ENCODE data around the gene FGF18. TPM values are rescaled to one million over a fixed set of nuclear protein-coding genes. Genes with fewer than 3 reads are reported as not detected.

FGF18 gene
- total RNA-seq, 1 experiment from 2014 or later, result 0.94 TPM

DNA sequence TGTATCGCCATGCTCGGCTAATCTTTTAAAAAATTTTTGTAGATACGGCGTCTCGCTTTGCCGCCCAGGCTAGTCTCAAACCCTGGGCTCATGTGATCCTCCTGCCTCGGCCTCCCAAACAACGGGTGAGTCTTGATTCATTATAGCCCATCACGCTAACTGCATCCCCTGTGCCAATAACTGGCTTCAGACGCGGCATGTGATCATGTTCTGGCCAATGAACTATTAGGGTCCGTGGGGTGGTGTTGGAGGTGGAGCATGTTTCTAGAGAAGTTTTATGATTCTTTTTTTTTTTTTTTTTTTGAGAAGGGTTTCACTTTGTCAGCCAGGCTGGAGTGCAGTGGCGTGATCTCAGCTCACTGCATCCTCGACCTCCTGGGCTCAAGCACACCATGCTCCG, 51.0 kb downstream of the FGF18 start:
- Histone ChIP-seq H3K79me1 (ENCODE audit: insufficient read depth, low read depth, low read length, poor library complexity, severe bottlenecking) (no peaks in the 10 kb centered on the region), H2BK15ac (ENCODE audit: low read depth, low read length) (no peak overlapping the region), H3K23ac (ENCODE audit: insufficient read length, low read depth, low read length) (no peak overlapping the region), H3K56ac (ENCODE audit: insufficient read length, low read depth, low read length) (no peak overlapping the region), H2BK12ac (ENCODE audit: insufficient read length, low read depth, low read length) (no peak overlapping the region), H2BK20ac (ENCODE audit: low read depth, low read length, poor library complexity, severe bottlenecking) (no peak overlapping the region), H2BK120ac (ENCODE audit: low read depth, low read length, poor library complexity, severe bottlenecking) (no peak overlapping the region), H3K79me2 (ENCODE audit: insufficient read depth, low read length) (no peaks in the 10 kb centered on the region), H3K4me1 (ENCODE audit: insufficient read depth, low read length) (no peaks in the 10 kb centered on the region), H3K9me3 (ENCODE audit: control insufficient read depth, low read depth, low read length) (no peaks in the 10 kb centered on the region), H2BK5ac (ENCODE audit: insufficient read length, low read length) (no peak overlapping the region), H3K4me2 (ENCODE audit: insufficient read depth, insufficient read length, low read length) (no peak overlapping the region), H4K8ac (replicated peaks; ENCODE audit: insufficient read length, low read depth, low read length) (no peak overlapping the region), H4K5ac (ENCODE audit: insufficient read length, low read depth, low read length) (no peak overlapping the region), H2AFZ (ENCODE audit: low read length) (no peak overlapping the region), H3T11ph (ENCODE audit: low read length) (no peak overlapping the region), H2AK5ac (ENCODE audit: insufficient read length, low read length) (no peak overlapping the region), H3K14ac (ENCODE audit: insufficient read depth, low read length) (no peak overlapping the region; the same call in 1 of the 2 replicates), H3K9ac (ENCODE audit: extremely low read depth, insufficient read length, low read length) (no peak overlapping the region), H4K91ac (ENCODE audit: insufficient read length, low read depth, low read length) (no peak overlapping the region), H3K18ac (ENCODE audit: insufficient read length, low read depth, low read length) (no peak overlapping the region), H3K23me2 (ENCODE audit: insufficient read length, low read depth, low read length, poor library complexity, severe bottlenecking) (no peaks in the 10 kb centered on the region), H3K27ac (ENCODE audit: insufficient read length, low read depth, low read length) (no peak overlapping the region), H3K4ac (ENCODE audit: low read depth, low read length) (no peak overlapping the region), H4K20me1 (ENCODE audit: control insufficient read depth, insufficient read depth, insufficient read length) (no peaks in the 10 kb centered on the region), H3K27me3 (ENCODE audit: insufficient read depth, low read length) (no peaks in the 10 kb centered on the region)
- no peak overlapping the region for H3K27ac Mint-ChIP-seq
- DNase-seq, result no peak
- no CpG with 5 or more reads among the region's 15 CpGs for WGBS (ENCODE audit: extremely low coverage, insufficient read length, low lambda C conversion rate)
- H3K36me3 Mint-ChIP-seq (ENCODE audit: insufficient read depth in 1 of 3, low read depth in 3 of 3), result no peaks in the 10 kb centered on the region
- no peak overlapping the region for H3K4me3 Mint-ChIP-seq
- peaks cover 9 to 12% of the 10 kb centered on the region in 2 experiments for H3K4me1 Mint-ChIP-seq
- H3K27me3 Mint-ChIP-seq (ENCODE audit: low read depth), result no peaks in the 10 kb centered on the region; the same call in 1 of the 2 replicates
- H3K9me3 Mint-ChIP-seq, result no peaks in the 10 kb centered on the region
- TF ChIP-seq CTCF (conservative IDR thresholded peaks at IDR 0.05), result no peak
